ENCODE data around the gene ATG7. TPM values are rescaled to one million over a fixed set of nuclear protein-coding genes. Genes with fewer than 3 reads are reported as not detected.

The ATG7 gene
- total RNA-seq, 1 experiment from 2014 or later, result 29.3 TPM

DNA sequence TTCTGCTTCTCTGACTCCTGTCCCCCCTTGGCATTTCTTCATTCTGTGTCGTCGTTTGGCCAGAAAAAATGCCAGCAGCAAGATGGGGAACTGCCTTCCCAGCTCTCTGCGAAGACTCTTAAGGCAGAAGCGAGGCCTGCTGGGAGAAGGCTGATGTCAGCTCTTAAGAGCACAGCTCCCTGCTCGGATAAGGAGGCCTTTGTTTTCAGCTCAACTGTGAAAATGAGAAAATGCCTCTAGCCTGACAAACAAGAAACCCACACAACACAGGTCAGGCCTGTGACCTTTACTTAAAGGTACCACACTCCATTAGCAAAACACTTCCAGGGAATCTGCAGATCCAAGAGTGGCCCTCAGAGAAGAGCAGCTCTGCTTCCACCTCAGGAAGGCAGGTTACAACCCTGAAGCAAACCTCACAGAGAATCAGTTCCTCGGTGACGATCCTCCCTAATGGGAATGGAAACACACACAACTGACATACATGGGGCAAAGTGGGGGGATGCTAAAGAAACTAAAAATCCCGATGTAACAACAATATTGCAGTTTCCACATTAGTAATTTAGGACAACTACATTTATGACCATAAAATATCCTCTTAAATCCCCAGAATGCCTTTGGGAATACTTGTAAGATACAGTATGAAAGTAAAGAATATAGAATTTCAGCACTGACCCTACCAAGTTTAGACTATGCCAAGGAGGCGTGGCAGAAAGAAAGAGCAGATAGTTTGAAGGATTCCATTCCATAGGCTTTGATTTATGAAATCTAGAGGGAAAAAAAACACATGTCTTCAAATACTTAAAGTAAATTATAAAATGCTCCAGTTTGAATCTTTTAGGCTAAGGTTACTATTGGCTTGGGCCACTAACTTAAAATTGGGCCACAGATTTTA is 319.4 kb downstream of the ATG7 start:
- DNase-seq (ENCODE audit: low read depth, low spot score) (peak; percentile 62), ATAC-seq (peak; percentile 88)
- H3K9me3 ChIP-seq (ENCODE audit: control insufficient read depth in 1 of 2, insufficient read depth in 1 of 2, low read depth in 1 of 2, low read length in 2 of 2), result no peaks in the 10 kb centered on the region
- no TSS peak for BruUV-seq (replicated peaks)
- H3K79me2 ChIP-seq (ENCODE audit: insufficient read depth, low read length), result peaks cover 32% of the 10 kb centered on the region; the same call in 1 of the 2 replicates
- TF ChIP-seq MAX (IDR thresholded peaks at IDR 0.05) (peak; percentile 33; the same call in 1 of the 2 replicates), SP1 (IDR thresholded peaks at IDR 0.05; ENCODE audit: low read depth) (peak; percentile 37; the same call in 1 of the 2 replicates), RAD21 (IDR thresholded peaks at IDR 0.05; ENCODE audit: low read depth) (peak; percentile 11; the same call in 1 of the 2 replicates)
- TF ChIP-seq, protein P1, sequence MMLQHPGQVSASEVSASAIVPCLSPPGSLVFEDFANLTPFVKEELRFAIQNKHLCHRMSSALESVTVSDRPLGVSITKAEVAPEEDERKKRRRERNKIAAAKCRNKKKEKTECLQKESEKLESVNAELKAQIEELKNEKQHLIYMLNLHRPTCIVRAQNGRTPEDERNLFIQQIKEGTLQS (IDR thresholded peaks at IDR 0.05), result no peak
- no peak overlapping the region for H3K4me3 ChIP-seq (replicated peaks in 1 of 2; ENCODE audit: low read depth in 1 of 2, low read length in 2 of 2)
- ChIA-PET POLR2A (no interaction called here), CTCF (no interaction called here), RAD21 (ENCODE audit: low non-redundant PET in 1 of 2, low total read pairs in 2 of 2, uncharacterized antibody in 2 of 2, unreplicated experiment in 2 of 2) (interaction anchor here in 1 of 2 experiments (1.3 kb wide), 1 partner anchor 23 kb away, joined by 3 read pairs; no protein-coding TSS in a partner anchor)
- intact Hi-C loops (cut with micrococcal nuclease), result no loop called here
- H4K20me1 ChIP-seq (ENCODE audit: insufficient read depth), result no peaks in the 10 kb centered on the region
- H3K4me1 ChIP-seq (ENCODE audit: control insufficient read depth in 1 of 2, insufficient read depth in 2 of 2, low read length in 2 of 2), result peaks cover 14 to 29% of the 10 kb centered on the region in 2 experiments
- no peaks in the 10 kb centered on the region for H3K36me3 ChIP-seq (ENCODE audit: control insufficient read depth in 1 of 2, insufficient read depth in 2 of 2, low read length in 2 of 2)
- peak overlapping the region; percentile 7; the same call in 1 of the 2 replicates for H3K27ac ChIP-seq (ENCODE audit: low read depth, low read length)
- H3K9ac ChIP-seq (ENCODE audit: low read length), result no peak overlapping the region
- no peak overlapping the region for H2AFZ ChIP-seq (ENCODE audit: low read depth, low read length, poor library complexity, severe bottlenecking)
- peak overlapping the region; percentile 44 for H3K4me2 ChIP-seq (ENCODE audit: low read length)
- no peaks in the 10 kb centered on the region for H3K27me3 ChIP-seq (ENCODE audit: insufficient read depth, low read length)
- no peaks in the 10 kb centered on the region for H3K9me2 ChIP-seq (ENCODE audit: insufficient read depth)

GRCh38 chr3:11592445-11593298 is 320.5 kb downstream of the ATG7 start:
- ChIA-PET RAD21 (ENCODE audit: low non-redundant PET in 1 of 2, low total read pairs in 2 of 2, uncharacterized antibody in 2 of 2, unreplicated experiment in 2 of 2) (no interaction called here), CTCF (no interaction called here), POLR2A (no interaction called here)
- no peak for DNase-seq (ENCODE audit: low read depth, low spot score)
- no peak overlapping the region for H3K4me2 ChIP-seq (ENCODE audit: low read length)
- H3K9me2 ChIP-seq (ENCODE audit: insufficient read depth), result no peaks in the 10 kb centered on the region
- no peaks in the 10 kb centered on the region for H3K36me3 ChIP-seq (ENCODE audit: control insufficient read depth in 1 of 2, insufficient read depth in 2 of 2, low read length in 2 of 2)
- no peak for ATAC-seq
- peaks cover 14 to 29% of the 10 kb centered on the region in 2 experiments for H3K4me1 ChIP-seq (ENCODE audit: control insufficient read depth in 1 of 2, insufficient read depth in 2 of 2, low read length in 2 of 2)
- no peak overlapping the region for H3K9ac ChIP-seq (ENCODE audit: low read length)
- no peaks in the 10 kb centered on the region for H3K27me3 ChIP-seq (ENCODE audit: insufficient read depth, low read length)
- no TSS peak for BruUV-seq (replicated peaks)
- H3K79me2 ChIP-seq (ENCODE audit: insufficient read depth, low read length), result peaks cover 32% of the 10 kb centered on the region; the same call in 1 of the 2 replicates
- no peak overlapping the region for H2AFZ ChIP-seq (ENCODE audit: low read depth, low read length, poor library complexity, severe bottlenecking)
- no peaks in the 10 kb centered on the region for H4K20me1 ChIP-seq (ENCODE audit: insufficient read depth)
- intact Hi-C loops (cut with micrococcal nuclease), result no loop called here
- H3K4me3 ChIP-seq (replicated peaks in 1 of 2; ENCODE audit: low read depth in 1 of 2, low read length in 2 of 2), result no peak overlapping the region
- H3K27ac ChIP-seq (ENCODE audit: low read depth, low read length), result no peak overlapping the region
- no peaks in the 10 kb centered on the region for H3K9me3 ChIP-seq (ENCODE audit: control insufficient read depth in 1 of 2, insufficient read depth in 1 of 2, low read depth in 1 of 2, low read length in 2 of 2)
- TF ChIP-seq REST (IDR thresholded peaks at IDR 0.05; ENCODE audit: low read depth) (no peak), POLR2AphosphoS5 (IDR thresholded peaks at IDR 0.05; ENCODE audit: low read depth, low read length) (no peak), SIN3A (IDR thresholded peaks at IDR 0.05; ENCODE audit: low read depth) (no peak), CTCF (IDR thresholded peaks at IDR 0.05 in 2 of 3, conservative IDR thresholded peaks at IDR 0.05 in 1 of 3; ENCODE audit: borderline replicate concordance in 1 of 3, insufficient read depth in 1 of 3, low read depth in 2 of 3, low read length in 2 of 3) (no peak), ZNF274 (IDR thresholded peaks at IDR 0.05; ENCODE audit: low read depth, low read length) (no peak), SP1 (IDR thresholded peaks at IDR 0.05; ENCODE audit: low read depth) (no peak), FOSL1 (IDR thresholded peaks at IDR 0.05; ENCODE audit: low read depth) (no peak), ZFX (IDR thresholded peaks at IDR 0.05) (no peak)

Data from HCT116 (cell line).